ENCODE measurements around the gene OTUD4.
"Not testable (repeated sequence)": the region's sequence is repeated elsewhere in the genome, so short reads cannot be mapped to it uniquely, and the experiment has no call there.

Gene OTUD4

GRCh38 chr4:145180298-145181090, at the start of gene OTUD4:
Gene OTUD4, minus strand, starts transcription at chr4:145180589. Its CDS starts 616 bp downstream, at chr4:145179973.
- peak; percentile 94 for DNase-seq

- DNase-seq: not testable (repeated sequence)
Observed at GRCh38 chr4:145223228-145223627, 42.8 kb upstream of the OTUD4 start.

- DNase-seq: not testable (repeated sequence)
Observed at GRCh38 chr4:145221529-145221928, 41.1 kb upstream of the OTUD4 start.

DNA sequence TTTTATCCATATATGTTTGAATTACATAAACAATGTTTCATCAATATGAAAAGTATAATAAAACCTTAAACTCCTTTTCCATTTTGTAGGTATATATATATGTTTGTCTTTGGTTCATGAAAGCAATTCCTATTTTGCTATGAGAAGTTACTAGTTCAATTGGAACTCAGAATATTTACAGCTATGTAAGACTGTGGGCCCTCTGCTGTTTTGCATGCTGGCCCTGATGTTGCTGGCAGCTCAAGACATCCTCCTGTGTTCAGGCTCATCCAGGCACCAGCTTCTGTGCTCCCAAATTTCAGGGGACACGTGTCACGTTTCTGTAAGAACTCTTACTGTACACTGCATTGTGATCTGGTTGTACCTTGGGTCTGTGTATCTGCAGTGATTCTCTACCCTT, 38.7 kb upstream of the OTUD4 start:
- no peak for DNase-seq

DNA sequence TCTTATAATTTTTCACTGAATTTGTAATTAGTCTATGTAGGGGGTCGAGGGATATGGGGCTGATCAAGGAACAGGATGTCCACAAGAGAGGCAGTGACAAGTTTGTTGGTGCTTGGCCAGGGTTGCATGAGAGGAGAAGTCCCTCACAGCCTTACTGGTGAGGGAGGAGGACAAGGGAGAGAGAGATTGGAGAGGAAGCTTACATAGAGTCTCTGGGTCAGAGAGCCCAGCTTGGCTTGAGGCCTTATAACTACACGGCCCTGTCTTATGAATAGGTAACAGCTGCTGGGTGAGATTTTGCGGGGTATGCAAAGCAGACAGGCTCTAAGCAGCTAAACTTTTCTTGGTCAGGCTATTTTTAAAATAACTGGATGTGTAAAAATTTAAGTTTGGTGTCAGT, 37.9 kb upstream of the OTUD4 start:
- no peak for DNase-seq

DNA sequence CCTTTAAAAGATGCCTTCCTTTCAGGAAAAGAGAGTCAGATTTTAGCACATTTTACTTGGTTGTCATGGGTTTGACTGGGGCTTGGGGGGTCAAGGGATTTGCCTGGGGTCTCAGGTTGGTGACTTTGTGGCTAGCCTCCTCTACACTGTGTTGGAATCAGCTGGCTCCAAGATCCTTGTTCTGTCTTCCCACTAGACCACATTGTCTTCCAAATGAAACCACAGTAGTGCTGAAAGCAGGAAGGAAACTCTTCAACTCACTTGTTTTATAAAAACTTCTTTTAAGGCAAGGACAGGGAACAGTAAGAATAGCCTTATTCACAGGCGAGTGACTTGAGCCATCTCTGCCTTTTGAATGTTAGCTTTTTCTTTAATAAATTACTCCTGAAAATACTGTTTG, 37.0 kb upstream of the OTUD4 start:
- DNase-seq: no peak

GRCh38 chr4:145216535-145216934, 36.1 kb upstream of the OTUD4 start:
- peak; percentile 27 for DNase-seq

GRCh38 chr4:145213245-145213644, 32.9 kb upstream of the OTUD4 start:
- no peak for DNase-seq

DNA sequence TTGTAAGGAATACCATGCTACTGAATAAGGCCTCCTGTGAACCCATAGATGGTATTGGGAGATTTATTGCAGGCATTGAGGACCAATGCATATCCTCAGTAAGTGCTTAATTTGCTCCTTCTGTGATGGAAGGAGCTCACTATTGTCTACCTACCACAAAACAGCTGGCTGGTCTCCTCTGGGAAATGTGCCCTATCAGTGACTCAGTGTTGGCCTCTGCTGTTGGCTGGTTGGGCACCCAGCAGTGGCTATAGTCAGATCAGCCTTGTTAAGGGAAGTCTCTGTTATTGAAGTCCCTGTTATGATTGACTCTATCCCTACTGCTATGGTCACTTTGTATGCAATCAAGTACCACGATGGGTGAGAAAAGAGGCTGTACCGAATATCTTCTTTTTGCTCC, 27.5 kb upstream of the OTUD4 start:
- no peak for DNase-seq

DNA sequence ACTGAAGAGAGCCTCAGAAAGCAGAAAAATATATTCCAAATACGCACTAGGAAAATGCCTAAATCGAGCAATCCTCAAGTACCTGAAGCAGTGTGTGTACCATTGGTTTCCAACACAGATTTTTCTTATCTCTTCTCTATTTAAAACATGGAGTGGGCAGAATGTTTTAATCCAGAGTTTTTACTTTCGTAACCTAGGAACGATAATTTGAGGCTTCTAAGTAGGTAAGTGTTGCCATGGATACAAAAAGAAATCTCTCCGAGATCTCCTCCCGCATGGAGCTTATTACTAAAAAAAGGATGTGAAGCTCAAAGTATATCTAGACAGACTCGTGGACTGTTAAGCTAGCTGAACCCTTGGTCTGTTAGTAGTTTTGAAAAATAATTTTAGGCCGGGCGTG, 23.0 kb upstream of the OTUD4 start:
- no peak for DNase-seq

- DNase-seq: no peak
Observed at GRCh38 chr4:145200366-145200765, 20.0 kb upstream of the OTUD4 start.

GRCh38 chr4:145199051-145199716, 18.8 kb upstream of the OTUD4 start:
- DNase-seq: no peak

DNA sequence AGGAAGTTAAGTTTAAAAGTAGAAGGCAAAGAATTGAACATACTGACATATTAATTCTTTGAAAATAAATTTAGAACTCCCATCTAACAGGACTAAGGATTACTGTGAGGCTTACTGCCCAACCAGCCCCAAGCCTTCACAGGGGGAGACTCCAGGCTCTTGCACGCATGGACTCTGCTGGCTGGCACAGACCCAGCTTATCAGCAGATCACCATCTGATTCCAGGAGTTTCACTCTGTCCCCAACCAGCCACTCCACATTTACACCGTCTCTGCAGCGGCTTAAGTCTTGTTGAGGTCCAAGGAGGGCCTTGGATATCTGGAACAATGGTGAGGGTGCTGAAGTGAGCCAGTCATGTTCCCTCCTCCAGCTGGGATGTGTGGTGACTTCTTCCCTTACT, 16.4 kb upstream of the OTUD4 start:
- no peak for DNase-seq

GRCh38 chr4:145195167-145195952, 15.0 kb upstream of the OTUD4 start:
- no peak for DNase-seq

GRCh38 chr4:145189981-145190380, 9.6 kb upstream of the OTUD4 start:
- no peak for DNase-seq

- no peak for DNase-seq
Observed at GRCh38 chr4:145186729-145187128, 6.3 kb upstream of the OTUD4 start.

DNA sequence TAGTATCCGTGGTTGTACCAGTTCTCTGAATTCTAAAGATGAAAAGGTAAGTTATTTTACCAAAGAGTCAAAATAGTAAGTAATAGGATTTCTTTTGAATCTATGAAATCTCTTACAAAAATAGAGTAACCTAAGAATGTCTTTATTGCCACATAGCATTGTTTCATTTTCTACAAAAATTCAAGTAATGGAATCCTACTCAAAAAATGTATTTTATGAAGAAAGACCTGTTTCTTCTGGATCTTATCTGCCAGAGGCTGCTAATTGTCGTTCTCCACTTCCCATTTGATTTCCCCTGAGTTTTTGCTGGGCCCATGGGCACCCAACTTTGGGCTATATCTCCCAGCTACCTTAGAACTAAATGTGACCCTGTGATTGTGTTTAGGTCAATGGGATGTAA, 3.2 kb upstream of the OTUD4 start:
- DNase-seq: no peak

GRCh38 chr4:145183023-145183422, 2.6 kb upstream of the OTUD4 start:
- DNase-seq: no peak

GRCh38 chr4:145182222-145182621, 1.8 kb upstream of the OTUD4 start:
- no peak for DNase-seq

DNA sequence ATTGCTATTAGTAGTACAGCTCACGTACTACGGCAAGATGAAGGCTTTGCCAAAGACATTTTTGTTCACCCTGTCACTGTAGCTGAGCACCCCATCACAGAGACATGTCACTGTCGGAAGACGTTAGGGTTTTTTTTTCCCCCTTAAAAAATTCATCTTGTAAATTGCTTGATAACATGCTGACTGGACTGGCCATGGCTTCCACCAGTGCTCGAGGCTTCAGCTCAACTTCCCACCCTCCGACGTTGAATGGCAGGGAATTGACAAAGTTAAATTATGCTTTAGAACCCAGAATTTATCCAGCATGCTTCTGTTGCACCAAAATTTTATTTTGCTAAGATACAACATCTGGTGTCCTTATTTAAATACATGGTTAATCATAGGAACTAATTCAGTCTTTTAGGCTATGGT, 707 bp upstream of the OTUD4 start:
- DNase-seq: no peak

GRCh38 chr4:145179861-145180297, 510 bp downstream of the OTUD4 start:
- DNase-seq: peak; percentile 51

DNA sequence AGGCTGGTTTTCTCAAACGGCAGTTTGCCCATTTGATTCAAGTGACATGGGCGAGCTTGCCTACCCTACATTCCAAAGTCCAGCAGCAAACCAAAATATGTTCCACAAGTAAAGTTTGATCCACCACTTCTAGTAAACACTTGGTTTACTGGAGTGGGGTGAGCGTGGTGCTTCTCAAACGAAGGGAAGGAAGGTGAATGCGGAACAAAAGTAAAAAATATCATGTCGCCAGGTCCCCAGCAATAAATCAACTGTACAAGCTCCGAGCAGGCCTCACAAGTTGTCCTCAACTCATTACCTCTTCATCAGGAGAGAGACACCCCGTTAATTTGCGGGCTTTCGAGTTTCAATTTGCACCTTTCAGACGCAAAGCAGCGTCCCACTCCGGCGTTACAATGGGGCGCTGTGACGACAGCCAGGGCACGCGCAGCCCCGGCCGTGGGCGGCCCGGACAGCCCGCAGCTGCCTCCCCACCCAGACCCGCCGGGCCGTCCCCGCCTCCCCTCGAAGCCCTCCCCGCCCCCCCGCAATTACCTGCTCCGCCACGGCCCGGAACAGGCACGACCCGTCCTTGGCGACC, 1.0 kb downstream of the OTUD4 start:
- peak; percentile 61 for DNase-seq

DNA sequence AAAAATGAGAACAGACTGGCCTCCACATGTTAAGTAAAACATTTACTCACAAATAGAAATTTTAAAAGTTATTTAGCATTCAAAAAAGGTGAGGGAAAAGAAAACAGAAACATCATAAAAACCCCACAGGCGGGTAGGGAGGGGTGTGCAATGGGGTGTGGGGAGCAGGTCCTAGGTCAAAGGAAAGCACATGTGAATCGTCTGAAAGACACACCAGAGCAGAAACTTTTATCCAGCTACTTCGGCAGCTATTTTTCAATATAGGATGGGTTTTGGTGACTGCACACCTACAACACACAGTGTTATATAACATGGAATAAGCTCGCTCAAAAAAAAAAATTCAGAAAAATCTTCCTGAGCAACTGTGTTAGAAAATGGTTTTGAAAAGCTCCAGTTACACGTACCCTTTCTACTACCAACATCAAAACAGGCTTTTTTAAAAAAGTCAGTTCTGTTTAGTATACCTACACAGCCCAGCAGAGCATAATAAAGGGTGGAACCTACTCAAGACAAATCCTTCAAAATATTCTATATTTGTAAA, 1.6 kb downstream of the OTUD4 start:
- no peak for DNase-seq
